Retinal pigment epithelial cell (primary cell): ENCODE measurements around the gene ELAVL2.

Source experiments
- DNase-seq: peaks from one replicate; pipeline ENCODE4 v3.0.0-alpha.2; 2010; ENCODE audit warnings: low read depth
- H3K4me3 ChIP-seq: 2 replicates; pipeline ENCODE4 v1.5.1; 2011; ENCODE audit warnings: mild to moderate bottlenecking, low read length, control low read depth, moderate library complexity
- TF ChIP-seq, protein P1 (sequence below): conservative IDR thresholded peaks from 2 replicates; pipeline ENCODE4 v1.5.1; 2011; ENCODE audit warnings: low read depth, low read length, control low read depth, inconsistent platforms

The ELAVL2 gene

DNA sequence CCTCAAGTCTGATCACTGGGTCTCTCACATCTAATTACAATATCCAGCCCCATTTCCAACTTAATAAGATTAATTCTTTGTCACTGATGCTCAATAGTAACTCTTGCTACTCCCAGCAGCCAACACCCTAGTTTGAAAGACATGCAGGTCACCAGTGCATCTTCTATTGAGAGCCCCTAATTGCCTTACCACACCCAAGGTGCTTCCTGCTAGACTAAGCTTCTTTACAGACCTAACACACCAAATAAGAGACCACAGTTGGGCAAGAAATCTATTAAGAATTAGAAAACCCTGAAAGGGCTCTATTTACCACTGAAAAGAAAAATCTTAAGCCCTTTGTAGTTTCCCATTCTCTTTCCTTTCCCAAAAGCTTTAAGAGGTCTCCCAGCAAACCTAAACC lies 26.5 kb downstream of the ELAVL2 start:
- TF ChIP-seq, protein P1, sequence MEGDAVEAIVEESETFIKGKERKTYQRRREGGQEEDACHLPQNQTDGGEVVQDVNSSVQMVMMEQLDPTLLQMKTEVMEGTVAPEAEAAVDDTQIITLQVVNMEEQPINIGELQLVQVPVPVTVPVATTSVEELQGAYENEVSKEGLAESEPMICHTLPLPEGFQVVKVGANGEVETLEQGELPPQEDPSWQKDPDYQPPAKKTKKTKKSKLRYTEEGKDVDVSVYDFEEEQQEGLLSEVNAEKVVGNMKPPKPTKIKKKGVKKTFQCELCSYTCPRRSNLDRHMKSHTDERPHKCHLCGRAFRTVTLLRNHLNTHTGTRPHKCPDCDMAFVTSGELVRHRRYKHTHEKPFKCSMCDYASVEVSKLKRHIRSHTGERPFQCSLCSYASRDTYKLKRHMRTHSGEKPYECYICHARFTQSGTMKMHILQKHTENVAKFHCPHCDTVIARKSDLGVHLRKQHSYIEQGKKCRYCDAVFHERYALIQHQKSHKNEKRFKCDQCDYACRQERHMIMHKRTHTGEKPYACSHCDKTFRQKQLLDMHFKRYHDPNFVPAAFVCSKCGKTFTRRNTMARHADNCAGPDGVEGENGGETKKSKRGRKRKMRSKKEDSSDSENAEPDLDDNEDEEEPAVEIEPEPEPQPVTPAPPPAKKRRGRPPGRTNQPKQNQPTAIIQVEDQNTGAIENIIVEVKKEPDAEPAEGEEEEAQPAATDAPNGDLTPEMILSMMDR, result no peak
- DNase-seq, result no peak
- no peak overlapping the region for H3K4me3 ChIP-seq

DNA sequence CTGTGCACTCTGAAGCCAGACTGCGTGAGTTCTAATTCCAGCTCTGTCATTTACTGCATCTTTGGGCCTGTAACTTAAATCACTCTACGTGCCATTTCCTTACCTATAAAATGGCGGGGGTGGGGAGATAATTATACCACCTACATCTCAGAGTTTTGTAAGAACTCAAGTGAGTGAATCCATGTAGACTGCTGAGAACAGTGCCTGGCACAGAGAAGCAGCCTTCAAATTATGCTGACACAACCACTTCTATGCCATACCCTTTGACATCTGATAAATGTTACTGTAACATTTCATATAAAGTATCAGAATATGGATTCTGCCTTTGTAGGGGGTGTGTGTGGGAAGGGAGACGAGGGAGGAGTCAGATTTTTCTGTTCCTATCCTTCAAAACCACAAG lies 27.7 kb downstream of the ELAVL2 start:
- TF ChIP-seq, protein P1, result no peak
- no peak for DNase-seq
- no peak overlapping the region for H3K4me3 ChIP-seq

DNA sequence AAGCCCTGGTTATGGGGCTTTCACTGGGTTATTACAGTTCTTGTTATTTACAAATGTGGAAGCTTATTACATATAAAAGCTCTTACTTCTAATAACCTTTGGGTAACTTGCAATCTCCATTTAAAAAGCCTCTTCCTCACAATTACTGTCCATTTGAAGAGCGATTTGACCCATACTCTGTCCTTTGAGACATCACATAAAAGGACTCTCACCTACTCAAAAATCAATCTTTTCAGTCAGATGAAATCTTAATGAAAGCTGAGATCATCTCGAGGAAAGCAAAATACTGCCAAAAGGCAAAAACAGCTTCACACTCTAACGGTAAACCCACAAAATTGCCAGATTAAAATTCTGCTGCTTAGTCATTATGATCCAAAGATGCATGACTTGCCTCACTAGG lies 29.8 kb downstream of the ELAVL2 start:
- TF ChIP-seq, protein P1, result no peak
- DNase-seq, result no peak
- no peak overlapping the region for H3K4me3 ChIP-seq

DNA sequence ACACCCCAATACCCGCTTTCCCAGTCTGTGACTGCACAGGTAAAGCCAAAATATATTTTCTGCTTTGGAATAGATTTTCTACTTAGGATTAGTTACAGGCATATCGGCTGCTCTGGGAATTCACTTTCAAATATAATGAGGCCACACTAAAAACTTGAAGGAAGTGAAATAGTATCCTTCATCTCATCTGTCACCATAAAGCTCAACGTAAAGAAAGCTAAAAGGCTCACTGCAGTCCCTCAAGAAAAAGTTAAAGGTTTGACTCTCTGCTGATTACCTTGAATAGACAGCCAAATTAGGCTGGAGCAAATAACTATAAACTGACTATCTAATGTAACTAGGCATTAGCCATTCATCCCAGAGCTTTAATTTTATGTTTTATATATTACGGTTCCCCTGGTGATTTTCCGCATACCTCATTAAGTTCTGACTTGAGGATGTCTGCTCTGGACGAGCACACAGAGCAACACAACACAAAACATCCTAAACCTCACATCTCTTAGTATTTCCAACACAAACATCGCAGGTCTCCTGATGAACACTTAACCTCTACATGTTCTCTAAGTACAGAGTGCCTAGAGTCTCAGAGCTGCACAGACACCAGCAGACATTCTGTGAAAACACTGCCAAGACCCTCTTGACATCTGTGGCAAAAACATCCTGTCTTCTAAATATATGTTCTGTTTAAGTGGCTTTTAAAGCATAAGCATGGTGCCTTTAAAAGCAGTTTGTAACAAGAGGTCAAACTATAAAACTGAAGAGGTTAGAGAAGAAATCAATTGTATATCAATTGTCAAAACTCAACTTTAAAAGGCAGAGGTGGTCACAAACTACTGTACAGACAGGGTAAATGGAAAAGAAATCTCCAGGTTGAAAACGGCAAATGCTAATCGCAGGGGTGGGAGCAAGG lies 35.4 kb downstream of the ELAVL2 start:
- no peak for DNase-seq
- no peak overlapping the region for H3K4me3 ChIP-seq
- TF ChIP-seq, protein P1, result no peak

DNA sequence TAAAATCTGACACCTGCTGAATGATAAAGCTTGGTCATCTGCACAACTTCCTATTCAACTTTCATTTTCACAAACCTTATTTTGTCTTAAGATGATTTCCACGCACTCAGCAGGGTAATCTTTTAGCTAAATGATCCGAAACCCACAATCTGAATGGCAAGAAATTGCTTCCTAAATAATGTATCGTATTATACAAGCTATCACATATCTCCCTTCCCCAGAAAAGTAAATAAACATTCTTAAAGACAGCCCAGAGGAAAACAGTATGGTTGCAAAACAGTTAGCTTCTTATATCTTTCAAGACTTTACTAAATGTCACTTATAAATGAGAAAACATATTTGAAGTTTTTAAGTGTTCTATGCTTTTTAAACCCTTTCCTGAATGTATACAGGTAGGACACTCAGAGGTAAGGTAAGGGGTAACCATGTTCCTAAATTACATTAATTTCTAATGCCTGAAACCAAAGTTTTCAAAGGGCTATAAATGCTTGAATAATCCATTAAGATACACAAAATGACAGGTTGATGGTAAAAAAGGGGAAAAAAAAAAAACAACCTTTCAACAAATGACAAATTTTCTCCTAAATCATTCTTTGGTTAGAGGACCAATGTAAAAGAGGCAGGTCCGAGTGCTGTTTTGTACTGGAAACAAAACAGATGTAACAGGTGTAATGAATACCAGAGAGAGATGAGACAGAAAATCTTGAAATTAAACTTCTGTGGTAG lies 36.3 kb downstream of the ELAVL2 start:
- H3K4me3 ChIP-seq, result no peak overlapping the region
- DNase-seq, result no peak
- TF ChIP-seq, protein P1, result no peak

DNA sequence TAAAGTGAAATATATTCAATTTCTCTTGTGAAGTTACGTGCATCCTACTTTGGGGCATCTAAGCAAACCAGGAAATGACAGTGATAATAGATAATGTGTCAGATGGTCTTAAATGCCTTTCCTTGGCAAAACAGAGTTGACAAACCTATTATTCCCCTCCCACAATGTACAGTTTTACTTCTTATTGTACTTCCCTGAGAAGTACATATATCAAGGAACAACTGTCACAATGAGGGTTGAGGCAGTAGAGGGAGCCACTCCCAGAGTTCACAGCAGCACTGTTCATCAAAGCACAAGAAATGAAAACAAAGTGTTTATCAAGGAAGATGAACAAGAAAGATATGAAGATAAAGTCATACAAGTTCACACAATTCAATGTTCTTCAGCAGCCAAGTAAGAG lies 41.1 kb downstream of the ELAVL2 start:
- no peak overlapping the region for H3K4me3 ChIP-seq
- DNase-seq, result no peak
- TF ChIP-seq, protein P1, result no peak
